ENCODE results near the gene FKBP2. TPM values are rescaled to one million over a fixed set of nuclear protein-coding genes. Genes with fewer than 3 reads are reported as not detected.

FKBP2 gene
- total RNA-seq, 4 donors from 2014 or later, result 38.2 to 101 (median 57.8) TPM

DNA sequence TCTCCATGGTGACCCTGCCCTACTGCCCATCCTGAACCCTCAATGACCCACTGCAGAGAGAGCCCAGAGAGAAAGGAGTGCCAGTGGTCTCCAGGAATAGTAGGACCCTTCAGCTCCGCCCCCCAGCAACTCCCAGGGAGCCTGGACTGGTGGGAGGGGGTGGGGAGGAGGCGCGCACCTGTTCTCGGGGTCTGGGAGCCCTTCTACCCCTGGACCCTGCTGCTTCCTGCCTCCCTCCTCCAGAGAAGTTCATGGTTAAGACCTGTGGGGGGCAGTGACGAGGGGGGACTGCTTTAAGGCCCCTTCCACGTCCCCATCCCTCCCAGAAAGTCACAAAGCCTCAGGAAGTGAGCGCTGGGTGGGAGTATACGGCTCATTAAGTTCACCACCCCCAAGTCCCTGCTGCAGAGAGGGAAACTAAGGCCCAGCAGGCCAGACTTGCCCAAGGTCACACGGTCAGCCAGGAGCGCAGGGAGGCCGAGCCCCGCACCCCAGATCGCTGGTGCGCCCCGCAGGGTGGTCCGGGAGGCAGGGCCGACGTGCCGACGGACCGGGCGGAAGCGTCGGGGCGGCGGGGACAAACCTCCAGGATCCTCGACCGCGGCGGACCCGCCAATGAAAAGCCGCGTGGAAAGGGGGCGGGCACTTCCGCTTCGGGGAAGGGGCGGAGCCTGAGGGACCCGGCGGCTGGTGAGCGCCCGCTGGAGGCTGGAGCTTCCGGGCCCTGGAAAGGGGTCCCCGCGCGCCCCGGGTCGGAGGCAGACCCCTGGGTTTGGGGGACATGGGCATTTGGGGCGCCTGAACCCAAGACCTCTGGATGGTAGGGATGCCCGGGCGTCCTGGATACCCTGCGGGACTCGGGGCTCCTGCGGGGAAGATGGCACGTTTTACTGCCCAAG lies 15.0 kb upstream of the FKBP2 start, which contains the start of the genes NUDT22 and TRPT1:
Gene NUDT22, plus strand, starts transcription at position 667 of the 899 bp plus-strand sequence. CDS start 379 bp downstream, outside the sequence.
Gene TRPT1, minus strand, starts transcription at position 579 of the 899 bp plus-strand sequence. Its CDS starts 326 bp downstream, at position 253.
- Histone ChIP-seq H3K36me3 (peaks cover 0 to 24% (median 0%) of the 10 kb centered on the region in 3 donors), H3K9me3 (no peaks in the 10 kb centered on the region), H3K4me1 (peaks cover 0 to 49% (median 28%) of the 10 kb centered on the region in 4 donors), H3K4me3 (peak within 1 kb of the TSS; percentile 56 to 91 (median 80)), H3K27me3 (no peaks in the 10 kb centered on the region), H3K27ac (peak within 1 kb of the TSS; percentile 84 to 96 (median 91))
- TF ChIP-seq, protein P1, sequence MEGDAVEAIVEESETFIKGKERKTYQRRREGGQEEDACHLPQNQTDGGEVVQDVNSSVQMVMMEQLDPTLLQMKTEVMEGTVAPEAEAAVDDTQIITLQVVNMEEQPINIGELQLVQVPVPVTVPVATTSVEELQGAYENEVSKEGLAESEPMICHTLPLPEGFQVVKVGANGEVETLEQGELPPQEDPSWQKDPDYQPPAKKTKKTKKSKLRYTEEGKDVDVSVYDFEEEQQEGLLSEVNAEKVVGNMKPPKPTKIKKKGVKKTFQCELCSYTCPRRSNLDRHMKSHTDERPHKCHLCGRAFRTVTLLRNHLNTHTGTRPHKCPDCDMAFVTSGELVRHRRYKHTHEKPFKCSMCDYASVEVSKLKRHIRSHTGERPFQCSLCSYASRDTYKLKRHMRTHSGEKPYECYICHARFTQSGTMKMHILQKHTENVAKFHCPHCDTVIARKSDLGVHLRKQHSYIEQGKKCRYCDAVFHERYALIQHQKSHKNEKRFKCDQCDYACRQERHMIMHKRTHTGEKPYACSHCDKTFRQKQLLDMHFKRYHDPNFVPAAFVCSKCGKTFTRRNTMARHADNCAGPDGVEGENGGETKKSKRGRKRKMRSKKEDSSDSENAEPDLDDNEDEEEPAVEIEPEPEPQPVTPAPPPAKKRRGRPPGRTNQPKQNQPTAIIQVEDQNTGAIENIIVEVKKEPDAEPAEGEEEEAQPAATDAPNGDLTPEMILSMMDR (IDR thresholded peaks at IDR 0.05), result peak in 4 of 5 experiments; percentile 5 to 41 (median 20)
- peak; percentile 75 to 90 for TF ChIP-seq EP300 (IDR thresholded peaks at IDR 0.05)
- peak; percentile 82 to 86 for TF ChIP-seq POLR2A (IDR thresholded peaks at IDR 0.05)
- peak; percentile 81 to 88 for DNase-seq (ENCODE audit: low spot score in 2 of 2)
- 1% methylated on average over 33 to 51 of the region's 54 CpGs for WGBS, 2 donors

DNA sequence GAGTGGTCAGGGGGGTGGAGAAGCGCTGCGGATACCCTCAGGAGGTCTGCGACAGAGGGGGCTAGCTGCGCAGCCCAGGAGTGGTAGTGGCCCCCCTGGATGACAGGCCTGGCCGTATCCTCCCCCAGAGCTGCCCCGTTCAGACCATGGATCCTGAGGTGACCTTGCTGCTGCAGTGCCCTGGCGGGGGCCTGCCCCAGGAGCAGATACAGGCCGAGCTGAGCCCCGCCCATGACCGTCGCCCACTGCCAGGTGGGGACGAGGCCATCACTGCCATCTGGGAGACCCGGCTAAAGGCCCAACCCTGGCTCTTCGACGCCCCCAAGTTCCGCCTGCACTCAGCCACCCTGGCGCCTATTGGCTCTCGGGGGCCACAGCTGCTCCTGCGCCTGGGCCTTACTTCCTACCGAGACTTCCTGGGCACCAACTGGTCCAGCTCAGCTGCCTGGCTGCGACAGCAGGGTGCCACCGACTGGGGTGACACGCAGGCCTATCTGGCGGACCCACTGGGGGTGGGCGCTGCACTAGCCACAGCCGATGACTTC lies 14.3 kb upstream of the FKBP2 start:
- no peak for TF ChIP-seq EP300 (IDR thresholded peaks at IDR 0.05)
- TF ChIP-seq, protein P1 (IDR thresholded peaks at IDR 0.05), result no peak
- TF ChIP-seq POLR2A (IDR thresholded peaks at IDR 0.05), result no peak
- no peaks in the 10 kb centered on the region for H3K9me3 ChIP-seq
- no peak for DNase-seq (ENCODE audit: low spot score in 2 of 2)
- H3K36me3 ChIP-seq, result peaks cover 0 to 20% (median 0%) of the 10 kb centered on the region in 3 donors
- H3K4me3 ChIP-seq, result peak overlapping the region; percentile 56 to 91 (median 80)
- peak overlapping the region; percentile 84 to 96 (median 91) for H3K27ac ChIP-seq
- H3K27me3 ChIP-seq, result no peaks in the 10 kb centered on the region
- WGBS, 2 donors, result 9 to 21% methylated on average over 12 to 13 of the region's 26 CpGs
- peaks cover 0 to 56% (median 30%) of the 10 kb centered on the region in 4 donors for H3K4me1 ChIP-seq

DNA sequence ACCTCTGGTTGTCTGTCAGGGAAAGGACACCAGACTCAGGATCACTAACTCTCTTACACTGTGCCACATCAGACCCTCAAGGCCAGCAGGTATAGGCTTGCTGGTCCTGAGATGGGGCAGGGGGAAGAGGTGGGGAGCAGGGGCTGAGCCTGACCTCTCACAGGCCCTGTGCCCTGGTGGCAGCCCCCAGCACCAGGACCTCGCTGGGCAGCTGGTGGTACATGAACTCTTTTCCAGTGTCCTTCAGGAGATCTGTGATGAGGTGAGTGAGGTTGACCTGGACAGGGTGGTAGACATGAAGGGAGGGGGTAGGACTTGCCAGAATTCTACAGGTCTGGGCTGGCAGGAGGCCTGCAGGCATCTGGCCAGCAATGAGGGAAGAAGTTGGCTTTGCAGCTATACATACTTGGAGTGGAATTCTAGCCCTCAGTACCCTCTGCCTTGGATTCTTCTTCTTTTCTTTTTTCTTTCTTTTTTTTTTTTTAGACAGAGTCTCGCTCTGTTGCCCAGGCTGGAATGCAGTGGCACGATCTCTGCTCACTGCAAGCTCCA lies 13.4 kb upstream of the FKBP2 start:
- Histone ChIP-seq H3K9me3 (no peaks in the 10 kb centered on the region), H3K4me3 (peak overlapping the region in 3 of 4 donors; percentile 56 to 88 (median 73)), H3K27me3 (no peaks in the 10 kb centered on the region), H3K36me3 (peaks cover 0 to 20% (median 0%) of the 10 kb centered on the region in 3 donors), H3K27ac (peak overlapping the region in 3 of 4 donors; percentile 90 to 96 (median 92)), H3K4me1 (peaks cover 0 to 65% (median 32%) of the 10 kb centered on the region in 4 donors)
- no peak for TF ChIP-seq POLR2A (IDR thresholded peaks at IDR 0.05)
- TF ChIP-seq, protein P1 (IDR thresholded peaks at IDR 0.05), result no peak
- TF ChIP-seq EP300 (IDR thresholded peaks at IDR 0.05), result no peak
- DNase-seq (ENCODE audit: low spot score in 2 of 2), result no peak
- WGBS, 2 donors, result 73 to 79% methylated on average over 3 of the region's 3 CpGs

DNA sequence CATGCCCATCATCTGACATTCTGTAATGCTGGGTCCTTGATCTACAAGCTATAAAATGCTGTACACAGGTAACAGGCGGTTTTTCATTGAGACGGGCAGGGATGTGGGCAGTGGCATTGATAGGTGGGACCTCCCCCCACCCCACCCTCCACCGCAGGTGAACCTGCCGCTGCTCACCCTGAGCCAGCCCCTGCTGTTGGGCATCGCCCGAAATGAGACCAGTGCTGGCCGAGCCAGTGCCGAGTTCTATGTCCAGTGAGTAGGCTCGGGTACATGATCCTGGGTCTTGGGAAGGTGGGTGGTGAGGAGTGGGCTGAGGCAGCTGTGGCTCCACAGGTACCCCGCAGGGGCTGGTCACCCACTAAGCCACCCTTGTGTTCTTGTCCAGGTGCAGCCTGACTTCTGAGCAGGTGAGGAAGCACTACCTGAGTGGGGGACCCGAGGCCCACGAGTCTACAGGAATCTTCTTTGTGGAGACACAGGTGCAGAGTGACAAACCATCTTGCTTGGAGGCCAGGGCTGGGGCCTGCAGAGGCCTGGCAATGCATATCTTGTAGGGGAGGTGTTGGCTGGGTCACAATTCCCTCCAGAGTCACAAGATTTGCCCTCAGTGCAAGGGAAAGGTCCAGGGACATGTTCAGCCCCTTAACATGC lies 11.7 kb upstream of the FKBP2 start:
- H3K27ac ChIP-seq, result peak overlapping the region in 3 of 4 donors; percentile 93 to 96 (median 95)
- H3K27me3 ChIP-seq, result no peaks in the 10 kb centered on the region
- WGBS, 2 donors, result 90% methylated on average over 8 to 12 of the region's 12 CpGs
- H3K4me1 ChIP-seq, result peaks cover 0 to 82% (median 38%) of the 10 kb centered on the region in 4 donors
- H3K4me3 ChIP-seq, result peak overlapping the region in 1 of 4 donors; percentile 79
- TF ChIP-seq EP300 (IDR thresholded peaks at IDR 0.05) (no peak), POLR2A (IDR thresholded peaks at IDR 0.05) (no peak)
- TF ChIP-seq, protein P1 (IDR thresholded peaks at IDR 0.05), result no peak
- peaks cover 0 to 5% (median 0%) of the 10 kb centered on the region in 3 donors for H3K36me3 ChIP-seq
- no peaks in the 10 kb centered on the region for H3K9me3 ChIP-seq
- DNase-seq (ENCODE audit: low spot score in 2 of 2), result no peak
